ENCODE results near the gene ULK2. TPM values are rescaled to one million over a fixed set of nuclear protein-coding genes. Genes with fewer than 3 reads are reported as not detected.

ULK2 gene
- total RNA-seq, 1 experiment from 2014 or later, result 12.7 TPM

GRCh38 chr17:19731626-19732025 is 136.1 kb downstream of the ULK2 start (continued):
- TF ChIP-seq REST (IDR thresholded peaks at IDR 0.05; ENCODE audit: low read depth) (no peak), FOSL1 (IDR thresholded peaks at IDR 0.05; ENCODE audit: low read depth) (no peak), ZFX (IDR thresholded peaks at IDR 0.05) (no peak), SP1 (IDR thresholded peaks at IDR 0.05; ENCODE audit: low read depth) (no peak), RAD21 (IDR thresholded peaks at IDR 0.05; ENCODE audit: low read depth) (no peak), YY1 (IDR thresholded peaks at IDR 0.05; ENCODE audit: extremely low read depth, insufficient replicate concordance, low read depth, low read length) (no peak), SRF (IDR thresholded peaks at IDR 0.05; ENCODE audit: low read depth) (no peak), ZNF274 (IDR thresholded peaks at IDR 0.05; ENCODE audit: low read depth, low read length) (no peak), JUND (IDR thresholded peaks at IDR 0.05) (no peak), EZH2phosphoT487 (IDR thresholded peaks at IDR 0.05; ENCODE audit: borderline replicate concordance) (no peak), ELF1 (IDR thresholded peaks at IDR 0.05; ENCODE audit: borderline replicate concordance, low read depth) (no peak), POLR2A (IDR thresholded peaks at IDR 0.05; ENCODE audit: borderline replicate concordance, extremely low read depth, insufficient read depth, insufficient read length) (no peak), CEBPB (IDR thresholded peaks at IDR 0.05; ENCODE audit: low read depth) (no peak), TCF7L2 (IDR thresholded peaks at IDR 0.05; ENCODE audit: borderline replicate concordance, extremely low read depth, insufficient read depth, insufficient read length) (no peak), ATF3 (IDR thresholded peaks at IDR 0.05) (no peak)
